ENCODE data around the gene SPP2.

Gene SPP2

GRCh38 chr2:234050455-234051135, at the start of gene SPP2:
Gene SPP2 (plus strand): TSS chr2:234050702. CDS start chr2:234050787, 85 bp downstream.
- no peak for DNase-seq (ENCODE audit: low read depth)

GRCh38 chr2:234001380-234002160, 48.9 kb upstream of the SPP2 start:
- DNase-seq (ENCODE audit: low read depth) = no peak

GRCh38 chr2:234002281-234002680, 48.2 kb upstream of the SPP2 start:
- no peak for DNase-seq (ENCODE audit: low read depth)

GRCh38 chr2:234003972-234004617, 46.4 kb upstream of the SPP2 start:
- DNase-seq (ENCODE audit: low read depth) = peak; percentile 79

- no peak for DNase-seq (ENCODE audit: low read depth)
Observed at GRCh38 chr2:234005126-234005525, 45.4 kb upstream of the SPP2 start.

GRCh38 chr2:234006501-234006900, 44.0 kb upstream of the SPP2 start:
- DNase-seq (ENCODE audit: low read depth) = no peak

GRCh38 chr2:234014427-234014826, 36.1 kb upstream of the SPP2 start:
- no peak for DNase-seq (ENCODE audit: low read depth)

- no peak for DNase-seq (ENCODE audit: low read depth)
Observed at GRCh38 chr2:234015861-234016260, 34.6 kb upstream of the SPP2 start.

GRCh38 chr2:234019896-234020295, 30.6 kb upstream of the SPP2 start:
- no peak for DNase-seq (ENCODE audit: low read depth)

- no peak for DNase-seq (ENCODE audit: low read depth)
Observed at GRCh38 chr2:234020332-234020731, 30.2 kb upstream of the SPP2 start.

GRCh38 chr2:234022424-234022823, 28.1 kb upstream of the SPP2 start:
- DNase-seq (ENCODE audit: low read depth) = no peak

GRCh38 chr2:234024304-234024703, 26.2 kb upstream of the SPP2 start:
- no peak for DNase-seq (ENCODE audit: low read depth)

- no peak for DNase-seq (ENCODE audit: low read depth)
Observed at GRCh38 chr2:234025466-234025865, 25.0 kb upstream of the SPP2 start.

- DNase-seq (ENCODE audit: low read depth) = no peak
Observed at GRCh38 chr2:234025891-234026401, 24.6 kb upstream of the SPP2 start.

- DNase-seq (ENCODE audit: low read depth) = no peak
Observed at GRCh38 chr2:234026693-234027254, 23.7 kb upstream of the SPP2 start.

- no peak for DNase-seq (ENCODE audit: low read depth)
Observed at GRCh38 chr2:234027641-234028040, 22.9 kb upstream of the SPP2 start.

GRCh38 chr2:234029150-234029733, 21.3 kb upstream of the SPP2 start:
- no peak for DNase-seq (ENCODE audit: low read depth)

GRCh38 chr2:234031207-234031606, 19.3 kb upstream of the SPP2 start:
- DNase-seq (ENCODE audit: low read depth) = no peak

GRCh38 chr2:234032279-234032856, 18.1 kb upstream of the SPP2 start:
- DNase-seq (ENCODE audit: low read depth) = no peak

- no peak for DNase-seq (ENCODE audit: low read depth)
Observed at GRCh38 chr2:234033174-234033573, 17.3 kb upstream of the SPP2 start.

- DNase-seq (ENCODE audit: low read depth) = no peak
Observed at GRCh38 chr2:234033885-234034284, 16.6 kb upstream of the SPP2 start.
